CD4-positive, CD25-positive, alpha-beta regulatory T cell (primary cell): ENCODE data around the gene LTF. TPM values are rescaled to one million over a fixed set of nuclear protein-coding genes. Genes with fewer than 3 reads are reported as not detected.
A peak's percentile ranks its signal among the peaks of the same experiment; 100 is the strongest.

Experiments used
- ATAC-seq, 2 donors: fragments of 150-1000 bp; cut with Tn5 transposase; one replicate each; pipeline ENCODE4 v1.10.0; 2021; ENCODE audit warnings: low read depth in 2 of 2, moderate number of reproducible peaks in 2 of 2, moderate library complexity in 1 of 2
- DNase-seq, 3 donors: peaks; one replicate each; pipeline versions ENCODE4 v3.0.0 to v3.0.0-alpha.2; 2012 to 2022; ENCODE audit warnings: mixed read lengths in 1 of 3
- H3K27ac ChIP-seq: one replicate; pipeline ENCODE4 v1.7.0; 2013; ENCODE audit warnings: mild to moderate bottlenecking, low read length; ENCODE audit not compliant: insufficient read depth, poor library complexity, severe bottlenecking
- H3K27me3 ChIP-seq: one replicate; pipeline ENCODE4 v1.7.0; 2013; ENCODE audit warnings: low read length; ENCODE audit not compliant: control insufficient read depth, insufficient read depth
- H3K36me3 ChIP-seq: one replicate; pipeline ENCODE4 v1.7.0; 2013; ENCODE audit warnings: mild to moderate bottlenecking, low read length, moderate library complexity; ENCODE audit not compliant: control insufficient read depth, insufficient read depth
- H3K4me1 ChIP-seq: 2 replicates; pipeline ENCODE4 v1.7.0; 2013; ENCODE audit warnings: mild to moderate bottlenecking, low read length; ENCODE audit not compliant: insufficient read depth, control insufficient read depth, poor library complexity, severe bottlenecking
- H3K4me3 ChIP-seq: one replicate; pipeline ENCODE4 v1.7.0; 2013; ENCODE audit warnings: low read depth, mild to moderate bottlenecking, low read length, moderate library complexity
- H3K9me3 ChIP-seq, 2 experiments: 1 replicate in 1 of 2; 2 replicates in 1 of 2; pipeline ENCODE4 v1.7.0; 2013; ENCODE audit warnings: low read length in 2 of 2, mild to moderate bottlenecking in 1 of 2, moderate library complexity in 1 of 2; ENCODE audit not compliant: control insufficient read depth in 2 of 2
- H3K27ac Mint-ChIP-seq, 3 donors: one replicate each; pipeline ENCODE4 v1.8.0; 2020 to 2022; ENCODE audit warnings: mild to moderate bottlenecking in 3 of 3, mixed read lengths in 3 of 3, moderate library complexity in 2 of 3
- H3K27me3 Mint-ChIP-seq: one replicate; pipeline ENCODE4 v1.8.0; 2022; ENCODE audit warnings: mild to moderate bottlenecking, mixed read lengths
- H3K36me3 Mint-ChIP-seq: one replicate; pipeline ENCODE4 v1.8.0; 2020; ENCODE audit warnings: mixed read lengths
- H3K4me1 Mint-ChIP-seq, 4 donors: one replicate each; pipeline ENCODE4 v1.8.0; 2020 to 2022; ENCODE audit warnings: mixed read lengths in 4 of 4, mild to moderate bottlenecking in 1 of 4
- H3K4me3 Mint-ChIP-seq, 4 donors: one replicate each; pipeline ENCODE4 v1.8.0; 2020 to 2022; ENCODE audit warnings: mild to moderate bottlenecking in 4 of 4, mixed read lengths in 4 of 4, moderate library complexity in 3 of 4
- H3K9me3 Mint-ChIP-seq, 7 donors: one replicate each; pipeline ENCODE4 v1.8.0; 2020 to 2022; ENCODE audit warnings: mixed read lengths in 7 of 7, mild to moderate bottlenecking in 3 of 7, moderate library complexity in 2 of 7
- polyA plus RNA-seq, 4 donors: library from polyadenylated mRNA; unstranded; fragments of 300-500 nt; fragmentation: Illumina TruSeq; gene quantifications; one replicate each; pipeline ENCODE4 v1.2.3, GENCODE V29; 2021
- total RNA-seq: library from RNA; stranded (reverse); gene quantifications from one replicate; pipeline ENCODE4 v1.2.3, GENCODE V29; 2022

The LTF gene
- total and polyA plus RNA-seq, 5 donors from 2014 or later, result not detected

- Histone ChIP-seq H3K9me3 (peaks cover 4 to 6% of the 10 kb centered on the region in 2 experiments), H3K36me3 (no peaks in the 10 kb centered on the region), H3K4me3 (no peak overlapping the region), H3K27me3 (peaks cover 9% of the 10 kb centered on the region), H3K4me1 (no peaks in the 10 kb centered on the region), H3K27ac (no peak overlapping the region)
- ATAC-seq, result no peak
- DNase-seq, result no peak
- peaks cover 3 to 17% (median 8%) of the 10 kb centered on the region in 7 donors for H3K9me3 Mint-ChIP-seq
- no peaks in the 10 kb centered on the region for H3K4me1 Mint-ChIP-seq
- peaks cover 42% of the 10 kb centered on the region for H3K27me3 Mint-ChIP-seq
- H3K27ac Mint-ChIP-seq, result no peak overlapping the region
- peaks cover 3% of the 10 kb centered on the region for H3K36me3 Mint-ChIP-seq
- no peak overlapping the region for H3K4me3 Mint-ChIP-seq
Measured at GRCh38 chr3:46470831-46471230, 6.1 kb upstream of the LTF start.

- DNase-seq (no peak), ATAC-seq (no peak)
- no peaks in the 10 kb centered on the region for H3K36me3 ChIP-seq
- Mint-ChIP-seq H3K4me1 (no peaks in the 10 kb centered on the region), H3K36me3 (peaks cover 3% of the 10 kb centered on the region), H3K27me3 (peaks cover 40% of the 10 kb centered on the region), H3K9me3 (peaks cover 2 to 8% (median 5%) of the 10 kb centered on the region in 7 donors), H3K27ac (no peak overlapping the region), H3K4me3 (no peak overlapping the region)
- H3K9me3 ChIP-seq, result peaks cover 2 to 4% of the 10 kb centered on the region in 2 experiments
- H3K4me3 ChIP-seq, result no peak overlapping the region
- H3K27ac ChIP-seq, result no peak overlapping the region
- no peaks in the 10 kb centered on the region for H3K4me1 ChIP-seq
- peaks cover 9% of the 10 kb centered on the region for H3K27me3 ChIP-seq
Measured at GRCh38 chr3:46469680-46470357, 5.1 kb upstream of the LTF start.

- no peak for ATAC-seq
- DNase-seq, result no peak
- Histone ChIP-seq H3K36me3 (no peaks in the 10 kb centered on the region), H3K4me1 (no peaks in the 10 kb centered on the region), H3K27ac (no peak overlapping the region), H3K4me3 (no peak overlapping the region), H3K9me3 (no peaks in the 10 kb centered on the region), H3K27me3 (peaks cover 9% of the 10 kb centered on the region)
- Mint-ChIP-seq H3K27ac (no peak overlapping the region), H3K4me1 (no peaks in the 10 kb centered on the region), H3K36me3 (peaks cover 3% of the 10 kb centered on the region), H3K27me3 (peaks cover 37% of the 10 kb centered on the region), H3K9me3 (peaks cover 0 to 3% (median 1%) of the 10 kb centered on the region in 7 donors), H3K4me3 (no peak overlapping the region)
Measured at GRCh38 chr3:46468753-46469600, 4.3 kb upstream of the LTF start.

GRCh38 chr3:46467562-46467961 lies 2.9 kb upstream of the LTF start:
- H3K36me3 ChIP-seq, result no peaks in the 10 kb centered on the region
- H3K27me3 ChIP-seq, result peaks cover 7% of the 10 kb centered on the region
- Mint-ChIP-seq H3K4me3 (no peak overlapping the region), H3K27me3 (peaks cover 44% of the 10 kb centered on the region), H3K36me3 (peaks cover 3% of the 10 kb centered on the region), H3K27ac (no peak overlapping the region), H3K4me1 (no peaks in the 10 kb centered on the region), H3K9me3 (no peaks in the 10 kb centered on the region)
- ATAC-seq (no peak), DNase-seq (no peak)
- H3K27ac ChIP-seq, result no peak overlapping the region
- no peaks in the 10 kb centered on the region for H3K9me3 ChIP-seq
- no peaks in the 10 kb centered on the region for H3K4me1 ChIP-seq
- no peak overlapping the region for H3K4me3 ChIP-seq

GRCh38 chr3:46466871-46467403 lies 2.2 kb upstream of the LTF start:
- H3K27ac Mint-ChIP-seq, result no peak overlapping the region
- DNase-seq (no peak), ATAC-seq (no peak)
- H3K4me1 ChIP-seq, result no peaks in the 10 kb centered on the region
- H3K9me3 Mint-ChIP-seq, result peaks cover 0 to 2% (median 0%) of the 10 kb centered on the region in 7 donors
- no peaks in the 10 kb centered on the region for H3K9me3 ChIP-seq
- H3K27me3 ChIP-seq, result peaks cover 9% of the 10 kb centered on the region
- no peak overlapping the region for H3K4me3 ChIP-seq
- no peaks in the 10 kb centered on the region for H3K36me3 ChIP-seq
- no peaks in the 10 kb centered on the region for H3K4me1 Mint-ChIP-seq
- peaks cover 50% of the 10 kb centered on the region for H3K27me3 Mint-ChIP-seq
- peaks cover 3% of the 10 kb centered on the region for H3K36me3 Mint-ChIP-seq
- no peak overlapping the region for H3K4me3 Mint-ChIP-seq
- no peak overlapping the region for H3K27ac ChIP-seq

- Histone ChIP-seq H3K4me1 (no peaks in the 10 kb centered on the region), H3K27ac (no peak overlapping the region), H3K4me3 (no peak overlapping the region), H3K27me3 (peaks cover 12% of the 10 kb centered on the region), H3K9me3 (no peaks in the 10 kb centered on the region), H3K36me3 (no peaks in the 10 kb centered on the region)
- H3K36me3 Mint-ChIP-seq, result peaks cover 3% of the 10 kb centered on the region
- H3K9me3 Mint-ChIP-seq, result peaks cover 0 to 2% (median 0%) of the 10 kb centered on the region in 7 donors
- no peak for DNase-seq
- no peaks in the 10 kb centered on the region for H3K4me1 Mint-ChIP-seq
- H3K27ac Mint-ChIP-seq, result no peak overlapping the region
- H3K27me3 Mint-ChIP-seq, result peaks cover 54% of the 10 kb centered on the region
- no peak overlapping the region for H3K4me3 Mint-ChIP-seq
- no peak for ATAC-seq
Measured at GRCh38 chr3:46466273-46466672, 1.6 kb upstream of the LTF start.

GRCh38 chr3:46465196-46465520 lies 453 bp upstream of the LTF start:
- Mint-ChIP-seq H3K27ac (no peak overlapping the region), H3K36me3 (no peaks in the 10 kb centered on the region), H3K4me1 (no peaks in the 10 kb centered on the region), H3K4me3 (no peak overlapping the region), H3K27me3 (peaks cover 60% of the 10 kb centered on the region), H3K9me3 (peaks cover 0 to 2% (median 0%) of the 10 kb centered on the region in 7 donors)
- no peak for DNase-seq
- Histone ChIP-seq H3K4me1 (no peaks in the 10 kb centered on the region), H3K27me3 (peaks cover 12% of the 10 kb centered on the region), H3K9me3 (no peaks in the 10 kb centered on the region), H3K4me3 (no peak overlapping the region), H3K36me3 (no peaks in the 10 kb centered on the region), H3K27ac (no peak overlapping the region)
- peak in 1 of 2 donors; percentile 11 for ATAC-seq
